Activated CD8-positive, alpha-beta T cell treated with anti-CD3 and anti-CD28 coated beads for 36 hours (primary cell): ENCODE measurements around the gene TOLLIP. TPM values are rescaled to one million over a fixed set of nuclear protein-coding genes. Genes with fewer than 3 reads are reported as not detected.
"Not testable (repeated sequence)": the region's sequence is repeated elsewhere in the genome, so short reads cannot be mapped to it uniquely, and the experiment has no call there.

ENCODE experiments used
- ATAC-seq: fragments of 200-7000 bp; cut with Tn5 transposase; one replicate; pipeline ENCODE4 v1.10.0; 2021; ENCODE audit warnings: mild to moderate bottlenecking, moderate library complexity
- CTCF ChIA-PET: fragments of 350-600 bp; sonication (Branson Sonifier 250); formaldehyde crosslinking; loops from one replicate; lab custom pipeline; 2021; ENCODE audit warnings: antibody characterized with exemption; lab: Charles Lee
- POLR2A ChIA-PET: fragments of 350-600 bp; sonication (Branson Sonifier 250); formaldehyde crosslinking; loops from one replicate; lab custom pipeline; 2021; ENCODE audit warnings: antibody characterized with exemption; lab: Charles Lee
- DNase-seq: peaks from one replicate; pipeline ENCODE4 v3.0.0-alpha.2; 2020
- H3K27ac Mint-ChIP-seq: one replicate; pipeline ENCODE4 v1.8.0; 2021; ENCODE audit warnings: mild to moderate bottlenecking, mixed read lengths
- H3K27me3 Mint-ChIP-seq: one replicate; pipeline ENCODE4 v1.8.0; 2021; ENCODE audit warnings: mixed read lengths
- H3K36me3 Mint-ChIP-seq: one replicate; pipeline ENCODE4 v1.8.0; 2021; ENCODE audit warnings: low read depth, mixed read lengths
- H3K4me1 Mint-ChIP-seq: one replicate; pipeline ENCODE4 v1.8.0; 2021; ENCODE audit warnings: low read depth, mixed read lengths
- H3K4me3 Mint-ChIP-seq: one replicate; pipeline ENCODE4 v1.8.0; 2021; ENCODE audit warnings: mild to moderate bottlenecking, moderate library complexity, mixed read lengths
- H3K9me3 Mint-ChIP-seq: one replicate; pipeline ENCODE4 v1.8.0; 2021; ENCODE audit warnings: mixed read lengths
- intact Hi-C: fragments of 100-400 bp; cut with micrococcal nuclease; formaldehyde crosslinking; loops from one replicate; pipeline ENCODE4 v1.10.0; 2022
- total RNA-seq, 2 experiments: library from RNA; stranded (reverse); gene quantifications; one replicate each; pipeline ENCODE4 v1.2.3, GENCODE V29; 2021
- TF ChIP-seq, protein P1 (sequence below): fragments of 200-600 bp; IDR thresholded peaks from one replicate; pipeline ENCODE4 v1.8.0; 2022; ENCODE audit warnings: antibody characterized with exemption, mild to moderate bottlenecking

TOLLIP gene
- total RNA-seq, 2 experiments from 2014 or later, result 32.4 to 33.1 TPM

DNA sequence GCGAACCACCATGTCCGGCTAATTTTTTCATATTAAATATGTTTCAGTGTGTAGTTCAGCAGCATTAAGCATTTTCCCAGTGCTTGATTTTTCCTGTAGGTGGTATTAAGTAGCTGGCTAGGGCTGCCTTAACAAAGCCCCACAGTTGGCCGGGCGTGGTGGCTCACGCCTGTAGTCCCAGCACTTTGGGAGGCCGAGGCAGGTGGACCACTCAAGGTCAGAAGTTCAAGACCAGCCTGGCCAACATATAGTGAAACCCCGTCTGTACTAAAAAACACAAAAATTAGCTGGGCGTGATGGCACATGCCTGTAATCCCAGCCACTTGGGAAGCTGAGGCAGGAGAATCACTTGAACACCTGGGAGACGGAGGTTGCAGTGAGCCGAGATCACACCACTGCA is 33.5 kb upstream of the TOLLIP start:
- CTCF ChIA-PET, result interaction anchor here (1.3 kb wide), 1 partner anchor 231 kb away, joined by 3 read pairs; no protein-coding TSS in a partner anchor
- ATAC-seq, result no peak
- POLR2A ChIA-PET, result interaction anchor here (0.6 kb wide), 1 partner anchor 425 kb away, joined by 3 read pairs; no protein-coding TSS in a partner anchor
- H3K36me3 Mint-ChIP-seq, result no peaks in the 10 kb centered on the region
- DNase-seq, result no peak
- H3K9me3 Mint-ChIP-seq, result peaks cover 4% of the 10 kb centered on the region
- intact Hi-C loops, result no loop called here
- TF ChIP-seq, protein P1, sequence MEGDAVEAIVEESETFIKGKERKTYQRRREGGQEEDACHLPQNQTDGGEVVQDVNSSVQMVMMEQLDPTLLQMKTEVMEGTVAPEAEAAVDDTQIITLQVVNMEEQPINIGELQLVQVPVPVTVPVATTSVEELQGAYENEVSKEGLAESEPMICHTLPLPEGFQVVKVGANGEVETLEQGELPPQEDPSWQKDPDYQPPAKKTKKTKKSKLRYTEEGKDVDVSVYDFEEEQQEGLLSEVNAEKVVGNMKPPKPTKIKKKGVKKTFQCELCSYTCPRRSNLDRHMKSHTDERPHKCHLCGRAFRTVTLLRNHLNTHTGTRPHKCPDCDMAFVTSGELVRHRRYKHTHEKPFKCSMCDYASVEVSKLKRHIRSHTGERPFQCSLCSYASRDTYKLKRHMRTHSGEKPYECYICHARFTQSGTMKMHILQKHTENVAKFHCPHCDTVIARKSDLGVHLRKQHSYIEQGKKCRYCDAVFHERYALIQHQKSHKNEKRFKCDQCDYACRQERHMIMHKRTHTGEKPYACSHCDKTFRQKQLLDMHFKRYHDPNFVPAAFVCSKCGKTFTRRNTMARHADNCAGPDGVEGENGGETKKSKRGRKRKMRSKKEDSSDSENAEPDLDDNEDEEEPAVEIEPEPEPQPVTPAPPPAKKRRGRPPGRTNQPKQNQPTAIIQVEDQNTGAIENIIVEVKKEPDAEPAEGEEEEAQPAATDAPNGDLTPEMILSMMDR, result no peak
- peaks cover 2% of the 10 kb centered on the region for H3K27me3 Mint-ChIP-seq
- H3K4me3 Mint-ChIP-seq, result no peak overlapping the region
- H3K4me1 Mint-ChIP-seq, result peaks cover 4% of the 10 kb centered on the region
- no peak overlapping the region for H3K27ac Mint-ChIP-seq

- Mint-ChIP-seq H3K4me1 (peaks cover 7% of the 10 kb centered on the region), H3K36me3 (no peaks in the 10 kb centered on the region), H3K27me3 (peaks cover 4% of the 10 kb centered on the region), H3K4me3 (no peak overlapping the region), H3K27ac (no peak overlapping the region), H3K9me3 (peaks cover 7% of the 10 kb centered on the region)
- CTCF ChIA-PET, result interaction anchor here (1.3 kb wide), 1 partner anchor 232 kb away, joined by 3 read pairs; no protein-coding TSS in a partner anchor
- intact Hi-C loops, result no loop called here
- POLR2A ChIA-PET, result no interaction called here
- DNase-seq, result no peak
- TF ChIP-seq, protein P1, result no peak
- ATAC-seq, result no peak
Measured at GRCh38 chr11:1341928-1342524, 32.6 kb upstream of the TOLLIP start.

DNA sequence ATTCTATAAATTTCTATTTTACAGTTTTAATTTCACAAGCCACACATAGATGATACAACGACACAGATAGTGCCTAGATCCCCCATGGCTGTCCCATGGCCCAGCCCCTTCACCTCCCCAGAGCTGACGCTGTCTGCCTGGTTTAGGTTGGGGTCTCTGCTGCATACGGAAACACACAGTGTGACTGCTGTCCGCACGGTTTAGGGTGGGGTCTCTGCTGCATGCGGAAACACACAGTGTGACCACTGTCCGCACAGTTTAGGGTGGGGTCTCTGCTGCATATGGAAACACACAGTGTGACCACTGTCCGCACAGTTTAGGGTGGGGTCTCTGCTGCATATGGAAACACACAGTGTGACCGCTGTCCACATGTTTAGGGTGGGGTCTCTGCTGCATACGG is 31.8 kb upstream of the TOLLIP start:
- H3K9me3 Mint-ChIP-seq, ATAC-seq, H3K4me1 Mint-ChIP-seq, H3K4me3 Mint-ChIP-seq, CTCF ChIA-PET, H3K36me3 Mint-ChIP-seq, intact Hi-C loops, POLR2A ChIA-PET, DNase-seq, H3K27ac Mint-ChIP-seq, H3K27me3 Mint-ChIP-seq: not testable (repeated sequence)

DNA sequence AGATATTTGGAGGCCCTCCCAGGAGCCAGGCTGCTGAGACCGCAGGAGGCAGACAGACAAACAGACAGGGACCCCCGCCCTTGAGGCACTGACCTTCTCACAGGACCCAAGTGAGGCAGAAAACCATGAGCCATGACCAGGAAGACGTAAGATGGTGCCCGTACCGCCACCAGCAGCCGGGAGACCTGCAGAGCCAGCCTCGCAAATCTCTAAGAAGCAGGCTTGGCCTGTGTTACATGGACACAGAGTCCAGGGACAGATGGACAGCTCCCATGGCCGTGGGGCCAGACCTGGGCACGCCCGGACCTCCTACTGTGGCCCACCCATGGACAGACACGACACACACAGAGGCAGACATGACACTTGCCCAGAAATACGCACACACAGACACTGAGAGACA is 30.7 kb upstream of the TOLLIP start:
- DNase-seq (no peak), ATAC-seq (no peak)
- no peak overlapping the region for H3K27ac Mint-ChIP-seq
- H3K27me3 Mint-ChIP-seq, result peaks cover 4% of the 10 kb centered on the region
- TF ChIP-seq, protein P1, result no peak
- no peaks in the 10 kb centered on the region for H3K36me3 Mint-ChIP-seq
- intact Hi-C loops, result no loop called here
- ChIA-PET CTCF (no interaction called here), POLR2A (no interaction called here)
- peaks cover 10% of the 10 kb centered on the region for H3K4me1 Mint-ChIP-seq
- no peak overlapping the region for H3K4me3 Mint-ChIP-seq
- H3K9me3 Mint-ChIP-seq, result peaks cover 7% of the 10 kb centered on the region

DNA sequence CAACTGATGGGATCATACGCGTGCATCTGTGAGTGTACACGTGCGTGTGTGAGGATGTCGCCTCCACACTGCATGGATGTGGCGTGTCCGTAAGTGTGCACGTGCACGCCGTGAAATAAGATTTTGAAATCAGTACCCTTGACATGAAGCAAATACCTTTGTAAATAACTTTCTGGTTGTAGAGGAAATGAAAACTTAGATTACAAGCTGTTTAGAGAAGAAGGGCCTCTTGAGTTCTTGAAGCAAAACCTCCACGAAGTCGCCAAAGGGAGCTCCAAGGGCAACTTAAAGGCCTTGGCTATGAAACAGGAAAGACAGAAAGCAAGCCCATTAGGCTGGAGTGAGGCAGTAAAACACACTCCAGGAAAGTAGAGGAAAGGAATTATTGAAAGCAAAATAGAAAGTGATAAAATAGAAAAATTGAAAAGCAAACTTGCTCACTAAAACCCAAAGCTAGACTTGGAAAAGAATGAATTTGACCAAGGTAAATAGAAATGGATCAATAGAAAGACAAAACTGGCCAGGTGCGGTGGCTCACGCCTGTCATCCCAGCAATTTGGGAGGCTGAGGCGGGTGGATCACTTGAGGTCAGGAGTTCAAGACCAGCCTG is 29.7 kb upstream of the TOLLIP start:
- intact Hi-C loops, result no loop called here
- no peak for DNase-seq
- H3K9me3 Mint-ChIP-seq, result peaks cover 7% of the 10 kb centered on the region

More for the DNA sequence above, 29.7 kb upstream of the TOLLIP start:
- H3K36me3 Mint-ChIP-seq, result no peaks in the 10 kb centered on the region
- H3K27ac Mint-ChIP-seq, result no peak overlapping the region
- ATAC-seq, result no peak
- peaks cover 13% of the 10 kb centered on the region for H3K4me1 Mint-ChIP-seq
- TF ChIP-seq, protein P1, result no peak
- H3K27me3 Mint-ChIP-seq, result peaks cover 4% of the 10 kb centered on the region
- ChIA-PET POLR2A (interaction anchor here (1.0 kb wide), 1 partner anchor 28 kb away, joined by 4 read pairs; no protein-coding TSS in a partner anchor), CTCF (interaction anchor here (0.9 kb wide), 1 partner anchor 11 kb away, joined by 3 read pairs; no protein-coding TSS in a partner anchor)
- H3K4me3 Mint-ChIP-seq, result no peak overlapping the region
